Dendritic cell treated with granulocyte-macrophage colony-stimulating factor and Interleukin-4, amounts not matched to agents 40 ng/mL and 50 ng/mL, for 4 days (primary cell): ENCODE data around the gene SMURF2.
"Not testable (repeated sequence)": the region's sequence is repeated elsewhere in the genome, so short reads cannot be mapped to it uniquely, and the experiment has no call there.

Source experiments
- H3K27ac Mint-ChIP-seq: one replicate; pipeline ENCODE4 v1.8.0; 2022; ENCODE audit warnings: mild to moderate bottlenecking, mixed read lengths
- H3K27me3 Mint-ChIP-seq: one replicate; pipeline ENCODE4 v1.8.0; 2022; ENCODE audit warnings: mild to moderate bottlenecking, mixed read lengths
- H3K36me3 Mint-ChIP-seq: one replicate; pipeline ENCODE4 v1.8.0; 2022; ENCODE audit warnings: low read depth, mixed read lengths
- H3K4me1 Mint-ChIP-seq: one replicate; pipeline ENCODE4 v1.8.0; 2022; ENCODE audit warnings: low read depth, mixed read lengths
- H3K4me3 Mint-ChIP-seq: one replicate; pipeline ENCODE4 v1.8.0; 2022; ENCODE audit warnings: mild to moderate bottlenecking, moderate library complexity, mixed read lengths
- H3K9me3 Mint-ChIP-seq: one replicate; pipeline ENCODE4 v1.8.0; 2022; ENCODE audit warnings: mixed read lengths
- intact Hi-C: fragments of 100-400 bp; cut with micrococcal nuclease; formaldehyde crosslinking; loops from one replicate; pipeline ENCODE4 v1.15.0; 2022

Gene SMURF2

DNA sequence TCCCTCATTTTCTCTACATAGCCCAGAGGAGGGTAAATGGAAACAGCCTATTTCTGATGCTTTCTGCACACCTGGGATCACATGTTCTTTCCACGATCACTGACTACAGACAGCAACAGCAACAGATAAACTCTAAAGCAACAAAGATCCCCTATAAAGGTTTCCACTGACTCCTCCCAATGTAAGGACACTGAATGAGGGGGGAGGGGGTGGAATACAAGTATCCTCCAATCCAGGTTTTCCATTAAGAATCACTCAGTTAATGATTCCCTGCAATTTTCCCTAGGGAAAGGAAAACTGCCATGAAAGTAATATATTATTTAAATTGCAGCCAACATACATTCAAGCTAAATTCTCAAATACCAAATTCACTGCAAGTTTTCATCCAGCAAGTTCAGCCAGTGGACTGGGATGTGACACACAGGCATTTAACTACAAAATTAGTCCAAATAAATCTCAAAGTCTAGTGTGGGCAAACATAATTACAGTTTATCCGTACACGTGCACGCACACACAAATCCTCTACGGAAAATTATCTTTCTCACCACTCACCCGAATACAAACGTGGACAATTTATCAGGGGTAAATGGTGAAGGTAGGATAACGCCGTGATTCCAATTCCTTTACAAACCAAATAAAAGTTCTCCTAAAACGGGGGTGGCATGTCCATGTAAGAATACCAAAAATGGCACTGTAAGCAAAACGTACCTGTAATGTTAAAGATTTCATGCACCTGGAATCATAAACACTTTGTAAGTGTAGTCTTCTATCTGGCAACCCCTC is 1.7 kb downstream of the SMURF2 start:
- peaks cover 26% of the 10 kb centered on the region for H3K36me3 Mint-ChIP-seq
- H3K4me3 Mint-ChIP-seq: peak overlapping the region; percentile 94
- H3K9me3 Mint-ChIP-seq, H3K27me3 Mint-ChIP-seq: not testable (repeated sequence)
- H3K27ac Mint-ChIP-seq: peak overlapping the region; percentile 93
- H3K4me1 Mint-ChIP-seq: peaks cover 39% of the 10 kb centered on the region
- intact Hi-C loops: loop anchor here (5.0 kb wide), 1 partner anchor 87 kb away; no protein-coding TSS in a partner anchor

DNA sequence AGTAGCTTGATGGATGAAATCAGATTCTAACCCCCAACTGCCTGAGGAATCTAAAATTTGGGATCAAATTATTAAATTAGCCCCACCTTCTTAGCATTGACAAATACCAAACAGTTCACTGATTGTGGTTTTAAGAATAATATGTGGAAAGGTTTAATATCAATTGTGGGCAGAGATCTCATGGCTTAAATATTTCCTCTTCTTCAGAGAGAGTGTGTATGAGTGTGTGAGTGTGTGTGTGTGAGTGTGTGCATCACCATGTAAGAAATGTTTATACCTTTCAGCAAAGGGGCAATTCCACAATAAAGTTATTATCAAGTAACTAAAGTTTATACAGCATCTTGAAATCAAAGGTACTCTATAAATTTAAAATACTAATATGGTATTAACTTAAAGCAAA is 3.2 kb downstream of the SMURF2 start:
- peaks cover 41% of the 10 kb centered on the region for H3K4me1 Mint-ChIP-seq
- H3K4me3 Mint-ChIP-seq: no peak overlapping the region
- H3K36me3 Mint-ChIP-seq: peaks cover 26% of the 10 kb centered on the region
- intact Hi-C loops: loop anchor here (5.0 kb wide), 1 partner anchor 68 kb away; no protein-coding TSS in a partner anchor
- peaks cover 3% of the 10 kb centered on the region for H3K27me3 Mint-ChIP-seq
- no peaks in the 10 kb centered on the region for H3K9me3 Mint-ChIP-seq
- H3K27ac Mint-ChIP-seq: no peak overlapping the region

DNA sequence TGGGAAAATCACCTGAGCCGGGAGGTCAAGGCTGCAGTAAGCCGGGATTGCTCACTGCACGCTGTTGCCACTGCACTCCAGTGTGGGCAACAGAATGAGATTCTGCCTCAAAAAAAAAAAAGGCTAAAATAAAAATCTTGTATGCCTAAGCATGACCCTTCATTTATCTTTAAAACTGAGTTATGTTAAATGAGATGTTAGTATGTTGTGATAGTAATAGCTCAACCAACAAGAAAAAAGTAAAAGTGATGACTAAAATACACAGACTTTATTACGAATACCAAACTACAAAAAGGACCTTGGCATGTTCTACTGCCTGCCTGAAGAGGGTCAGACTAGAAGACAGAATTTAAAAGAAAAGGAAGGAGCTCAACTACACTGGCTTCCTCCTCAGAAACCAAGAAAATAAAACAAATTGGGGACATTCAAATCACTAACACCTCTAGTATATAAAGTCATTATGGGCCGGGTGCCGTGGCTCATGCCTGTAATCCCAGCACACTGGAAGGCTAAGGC is 4.4 kb downstream of the SMURF2 start:
- Mint-ChIP-seq H3K36me3 (peaks cover 26% of the 10 kb centered on the region), H3K27me3 (peaks cover 2% of the 10 kb centered on the region), H3K27ac (no peak overlapping the region), H3K4me3 (no peak overlapping the region), H3K4me1 (peaks cover 46% of the 10 kb centered on the region), H3K9me3 (no peaks in the 10 kb centered on the region)
- intact Hi-C loops: loop anchor here (5.0 kb wide), 1 partner anchor 70 kb away; no protein-coding TSS in a partner anchor

DNA sequence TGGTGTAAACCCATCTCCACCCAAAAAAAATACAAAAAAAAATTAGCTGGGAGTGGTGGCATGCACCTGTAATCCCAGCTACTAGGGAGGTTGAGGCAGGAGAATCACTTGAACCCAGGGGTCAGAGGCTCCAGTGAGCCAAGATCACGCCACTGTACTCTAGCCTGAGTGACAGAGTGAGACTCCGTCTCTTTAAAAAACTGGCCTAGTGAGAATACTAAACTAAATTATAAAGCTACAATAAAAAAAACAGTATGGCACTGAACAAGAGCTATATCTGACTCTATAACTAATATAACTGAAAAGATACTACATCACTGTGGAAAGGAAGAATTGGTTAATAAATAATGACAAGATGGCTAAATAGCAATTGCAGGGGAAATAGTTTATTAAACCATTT is 6.4 kb downstream of the SMURF2 start:
- intact Hi-C loops: loop anchor here (5.0 kb wide), 1 partner anchor 72 kb away; no protein-coding TSS in a partner anchor
- no peak overlapping the region for H3K27ac Mint-ChIP-seq
- peaks cover 10% of the 10 kb centered on the region for H3K36me3 Mint-ChIP-seq
- peaks cover 44% of the 10 kb centered on the region for H3K4me1 Mint-ChIP-seq
- H3K9me3 Mint-ChIP-seq: no peaks in the 10 kb centered on the region
- H3K27me3 Mint-ChIP-seq: no peaks in the 10 kb centered on the region
- H3K4me3 Mint-ChIP-seq: no peak overlapping the region

DNA sequence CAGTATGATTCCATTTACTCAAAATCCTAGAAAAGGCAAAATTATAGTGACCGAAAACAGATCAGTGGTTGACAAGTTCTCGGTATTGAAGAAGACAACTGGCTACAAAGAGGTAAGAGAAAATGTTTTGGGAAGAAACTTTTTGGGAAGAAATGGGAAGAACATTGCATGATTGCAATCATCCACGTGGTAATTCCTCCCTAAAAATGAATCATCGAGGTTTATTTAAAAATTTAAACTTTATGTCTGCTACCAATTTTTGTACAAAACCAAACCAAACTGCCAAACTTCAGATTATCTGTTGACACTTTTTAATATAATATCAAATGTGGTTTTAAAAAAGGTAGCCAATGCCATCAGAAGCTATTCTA is 8.1 kb downstream of the SMURF2 start:
- Mint-ChIP-seq H3K27me3 (no peaks in the 10 kb centered on the region), H3K4me3 (no peak overlapping the region), H3K4me1 (peaks cover 46% of the 10 kb centered on the region), H3K9me3 (no peaks in the 10 kb centered on the region), H3K27ac (no peak overlapping the region), H3K36me3 (peaks cover 10% of the 10 kb centered on the region)
- intact Hi-C loops: no loop called here

DNA sequence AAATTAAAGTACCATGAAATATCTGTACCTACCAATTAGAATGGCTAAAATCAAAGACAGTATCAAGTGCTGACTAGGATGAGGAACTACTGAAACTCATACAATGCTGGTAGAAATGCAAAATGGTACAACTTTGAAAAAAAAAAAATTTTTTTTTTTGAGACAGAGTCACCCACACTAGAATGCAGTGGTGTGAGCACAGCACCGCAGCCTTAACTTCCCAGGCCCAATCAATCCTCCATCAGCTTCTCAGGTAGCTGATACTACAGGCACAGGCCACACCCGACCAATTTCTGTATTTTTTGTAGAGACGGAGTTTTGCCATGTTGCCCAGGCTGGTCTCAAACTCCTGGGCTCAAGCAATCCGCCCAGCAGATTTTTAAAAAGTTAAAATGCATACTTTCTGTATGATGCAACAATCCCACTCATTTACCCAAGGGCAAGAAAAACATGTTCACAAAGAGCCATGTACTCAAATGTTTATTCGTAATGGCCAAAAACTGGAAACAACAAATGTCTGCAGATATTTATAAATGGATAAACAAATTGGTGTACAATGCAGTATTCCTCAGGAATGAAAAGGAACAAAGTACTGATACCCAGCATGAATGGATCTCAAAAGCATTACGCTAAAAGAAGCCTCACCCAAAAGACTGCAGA is 8.7 kb downstream of the SMURF2 start:
- Mint-ChIP-seq H3K4me1 (peaks cover 48% of the 10 kb centered on the region), H3K4me3 (no peak overlapping the region), H3K36me3 (peaks cover 10% of the 10 kb centered on the region), H3K27ac (no peak overlapping the region), H3K9me3 (no peaks in the 10 kb centered on the region), H3K27me3 (no peaks in the 10 kb centered on the region)
- intact Hi-C loops: no loop called here

DNA sequence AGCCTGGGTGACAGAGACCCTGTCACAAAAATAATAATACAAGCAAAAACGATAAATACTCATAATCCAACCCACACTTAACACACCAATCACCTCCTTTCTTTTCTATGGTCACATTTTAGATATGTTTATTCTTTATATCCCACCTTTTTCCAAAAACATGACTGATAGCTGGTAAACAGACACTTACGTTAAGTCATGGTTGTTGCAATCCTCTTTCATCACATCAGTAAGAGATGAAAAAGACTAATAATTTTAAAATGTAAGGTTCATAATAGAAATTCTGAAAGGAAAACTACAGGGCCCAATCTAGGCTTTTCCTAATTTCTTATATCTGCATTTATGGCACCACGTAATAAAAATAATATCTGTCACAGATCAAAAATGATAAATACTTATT is 10.2 kb downstream of the SMURF2 start:
- H3K9me3 Mint-ChIP-seq: no peaks in the 10 kb centered on the region
- H3K27me3 Mint-ChIP-seq: no peaks in the 10 kb centered on the region
- H3K27ac Mint-ChIP-seq: no peak overlapping the region
- peaks cover 39% of the 10 kb centered on the region for H3K4me1 Mint-ChIP-seq
- peaks cover 13% of the 10 kb centered on the region for H3K36me3 Mint-ChIP-seq
- intact Hi-C loops: no loop called here
- H3K4me3 Mint-ChIP-seq: no peak overlapping the region

DNA sequence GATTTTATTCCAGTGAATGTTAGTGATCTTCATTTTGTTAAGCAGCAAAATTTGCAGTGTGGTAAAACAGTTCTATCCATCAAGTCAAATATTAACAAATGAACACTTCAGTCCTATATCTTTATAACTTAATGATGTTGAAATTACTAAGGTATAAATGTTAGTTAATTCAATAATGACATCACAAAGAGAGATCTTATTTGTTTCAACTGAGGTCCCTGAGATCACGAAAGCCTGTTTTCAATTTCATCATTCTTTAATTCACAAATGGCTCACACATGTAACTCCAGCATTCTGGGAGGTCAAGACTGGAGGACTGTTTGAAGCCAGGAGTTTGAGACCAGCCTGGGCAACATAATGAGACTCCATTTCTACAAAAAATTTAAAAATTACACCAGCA is 13.9 kb downstream of the SMURF2 start:
- Mint-ChIP-seq H3K36me3 (peaks cover 26% of the 10 kb centered on the region), H3K27me3 (no peaks in the 10 kb centered on the region), H3K4me3 (no peak overlapping the region), H3K4me1 (peaks cover 26% of the 10 kb centered on the region), H3K27ac (no peak overlapping the region), H3K9me3 (no peaks in the 10 kb centered on the region)
- intact Hi-C loops: loop anchor here (2.0 to 10.0 kb wide), 2 partner anchors 93 to 227 kb away; no protein-coding TSS in a partner anchor

DNA sequence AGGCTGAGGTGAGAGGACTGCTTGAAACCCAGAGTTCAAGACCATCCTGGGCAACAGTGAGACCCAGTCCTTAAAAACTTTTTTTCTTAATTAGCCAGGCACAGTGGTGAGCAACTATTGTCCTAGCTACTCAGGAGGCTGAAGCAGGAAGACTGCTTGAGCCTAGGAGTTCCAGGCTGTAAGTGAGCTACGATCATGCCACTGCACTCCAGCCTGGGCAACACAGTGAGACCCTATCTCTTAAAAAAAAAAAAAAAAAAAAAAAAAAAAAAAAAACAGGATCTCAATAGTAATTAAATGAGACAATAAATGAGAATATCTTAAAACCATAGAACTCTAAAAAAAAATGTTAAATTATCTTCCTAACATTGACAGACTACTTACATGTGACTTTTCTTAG is 14.3 kb downstream of the SMURF2 start:
- intact Hi-C loops: loop anchor here (2.0 to 10.0 kb wide), 2 partner anchors 93 to 227 kb away; no protein-coding TSS in a partner anchor
- Mint-ChIP-seq H3K27me3 (no peaks in the 10 kb centered on the region), H3K36me3 (peaks cover 30% of the 10 kb centered on the region)

DNA sequence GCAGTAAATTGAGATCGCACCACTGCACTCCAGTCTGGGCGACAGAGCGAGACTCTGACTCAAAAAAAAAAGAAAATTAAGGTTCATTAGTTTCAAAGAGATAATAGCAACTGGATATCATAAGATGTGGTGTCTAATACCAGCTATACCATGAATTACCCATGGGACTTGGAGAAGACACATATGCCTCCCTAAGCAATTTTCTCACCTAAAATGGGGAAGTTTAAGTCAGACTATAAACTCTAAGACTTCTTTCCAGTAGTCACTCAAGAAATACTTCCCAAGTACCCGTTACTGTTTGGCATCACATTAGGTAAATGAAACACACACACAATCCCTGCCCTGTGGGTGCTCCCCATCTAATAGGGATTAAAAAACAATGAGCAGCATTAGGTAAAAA is 22.6 kb downstream of the SMURF2 start:
- Mint-ChIP-seq H3K27me3 (no peaks in the 10 kb centered on the region), H3K36me3 (peaks cover 21% of the 10 kb centered on the region), H3K27ac (no peak overlapping the region), H3K4me1 (peaks cover 20% of the 10 kb centered on the region), H3K4me3 (no peak overlapping the region), H3K9me3 (no peaks in the 10 kb centered on the region)
- intact Hi-C loops: loop anchor here (5.0 kb wide), 1 partner anchor 37 kb away; no protein-coding TSS in a partner anchor

More for the DNA sequence above, 14.3 kb downstream of the SMURF2 start:
- H3K4me1 Mint-ChIP-seq: peaks cover 26% of the 10 kb centered on the region
- no peak overlapping the region for H3K27ac Mint-ChIP-seq
- H3K9me3 Mint-ChIP-seq: no peaks in the 10 kb centered on the region
- no peak overlapping the region for H3K4me3 Mint-ChIP-seq

DNA sequence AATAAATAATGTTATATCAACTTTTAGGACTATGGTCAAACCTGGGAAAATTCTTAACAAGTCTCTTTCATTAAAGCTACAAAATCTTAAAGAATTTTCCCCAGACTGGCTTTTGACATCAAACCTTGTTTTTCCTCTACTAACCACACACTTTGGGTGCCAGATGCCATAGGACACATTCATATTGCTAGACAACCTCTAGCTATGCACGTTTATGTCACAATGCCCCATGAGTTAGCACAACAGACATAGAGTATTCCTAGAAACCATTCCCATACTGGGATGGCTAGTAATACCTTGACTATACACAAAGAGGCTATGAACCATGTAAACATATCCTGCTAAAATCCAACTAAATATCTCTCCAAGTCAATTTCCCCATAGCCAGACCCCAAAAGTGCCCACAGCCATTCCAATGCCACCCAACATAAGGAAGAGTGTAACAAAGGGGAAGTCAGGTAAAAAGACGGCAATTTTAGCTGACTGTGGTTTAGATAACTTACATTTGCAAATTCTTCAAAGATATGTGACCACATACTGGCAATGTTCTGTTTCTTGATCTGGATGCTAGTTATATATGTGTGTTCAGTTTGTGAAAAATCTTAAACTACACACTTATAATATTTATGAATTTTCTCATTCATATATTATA is 23.4 kb downstream of the SMURF2 start:
- H3K27ac Mint-ChIP-seq: no peak overlapping the region
- no peaks in the 10 kb centered on the region for H3K27me3 Mint-ChIP-seq
- peaks cover 19% of the 10 kb centered on the region for H3K36me3 Mint-ChIP-seq
- peaks cover 20% of the 10 kb centered on the region for H3K4me1 Mint-ChIP-seq
- H3K9me3 Mint-ChIP-seq: no peaks in the 10 kb centered on the region
- no peak overlapping the region for H3K4me3 Mint-ChIP-seq
- intact Hi-C loops: loop anchor here (5.0 kb wide), 1 partner anchor 36 kb away; no protein-coding TSS in a partner anchor

DNA sequence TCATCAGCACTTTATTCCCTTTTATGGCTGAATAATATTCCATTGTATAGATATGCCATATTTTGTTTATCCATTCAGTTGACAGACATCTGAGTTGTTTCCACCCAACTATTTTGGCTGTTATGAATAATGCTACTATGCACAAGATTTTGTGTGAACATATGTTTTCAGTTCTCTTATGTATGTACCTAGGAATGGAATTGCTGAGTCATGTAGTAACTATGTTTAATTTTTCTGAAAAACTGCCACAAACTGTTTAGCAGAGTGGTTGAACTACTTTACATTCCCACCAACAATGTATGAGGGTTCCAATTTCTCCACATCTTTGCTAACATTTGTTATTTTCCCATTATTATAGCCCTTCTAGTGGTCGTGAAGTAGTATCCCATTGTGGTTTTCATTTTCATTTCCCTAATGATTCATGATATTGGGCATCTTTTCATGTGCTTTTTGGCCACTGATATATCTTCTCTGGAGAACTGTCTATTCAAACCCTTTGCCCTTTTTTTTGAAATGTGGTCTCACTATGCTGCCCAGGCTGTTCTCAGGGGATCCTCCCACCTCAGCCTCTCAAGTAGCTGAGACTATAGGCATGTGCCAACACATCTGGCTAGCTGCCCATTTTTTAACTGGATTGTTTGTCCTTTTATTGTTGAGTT is 26.3 kb downstream of the SMURF2 start:
- intact Hi-C loops: loop anchor here (5.0 kb wide), 1 partner anchor 33 kb away; no protein-coding TSS in a partner anchor
- Mint-ChIP-seq H3K27ac (peak overlapping the region; percentile 79), H3K4me1 (peaks cover 38% of the 10 kb centered on the region)

DNA sequence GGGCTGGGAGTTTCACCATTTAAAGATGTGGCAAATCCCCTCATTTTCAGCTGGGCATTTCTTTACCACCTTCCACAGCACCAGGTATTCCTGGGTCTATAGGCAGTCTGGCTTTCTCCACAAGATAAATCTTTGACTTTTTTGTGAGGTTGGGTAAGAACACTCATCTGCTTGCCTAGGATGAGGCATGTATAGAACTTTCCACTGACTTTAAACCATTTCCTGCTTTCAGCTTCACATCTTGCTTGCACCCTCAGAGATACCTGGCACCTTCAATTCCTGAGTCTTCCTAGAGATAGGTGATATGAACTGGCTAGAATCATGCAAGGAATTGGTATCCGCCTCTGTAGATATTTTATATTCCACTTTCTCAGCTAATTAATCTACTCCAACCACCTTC is 27.9 kb downstream of the SMURF2 start:
- Mint-ChIP-seq H3K4me1 (peaks cover 40% of the 10 kb centered on the region), H3K27me3 (no peaks in the 10 kb centered on the region), H3K9me3 (no peaks in the 10 kb centered on the region)

More for the DNA sequence above, 26.3 kb downstream of the SMURF2 start:
- no peaks in the 10 kb centered on the region for H3K27me3 Mint-ChIP-seq
- H3K9me3 Mint-ChIP-seq: no peaks in the 10 kb centered on the region
- peaks cover 8% of the 10 kb centered on the region for H3K36me3 Mint-ChIP-seq
- H3K4me3 Mint-ChIP-seq: peak overlapping the region; percentile 57

More for the DNA sequence above, 27.9 kb downstream of the SMURF2 start:
- Mint-ChIP-seq H3K27ac (no peak overlapping the region), H3K36me3 (peaks cover 8% of the 10 kb centered on the region), H3K4me3 (no peak overlapping the region)
- intact Hi-C loops: no loop called here
